Dedifferentiated amniotic fluid mesenchymal stem cell (primary cell): ENCODE measurements around the gene IL23A.

Experiments
- DNase-seq: peaks from one replicate; pipeline ENCODE4 v3.0.0-alpha.2; 2016; ENCODE audit errors: extremely low spot score

The IL23A gene

GRCh38 chr12:56361487-56362129 lies 22.9 kb downstream of the IL23A start:
- DNase-seq = no peak

GRCh38 chr12:56362130-56363059 lies 23.7 kb downstream of the IL23A start, which contains the start of gene APOF:
APOF (minus strand) TSS chr12:56362857; CDS start chr12:56362745, 112 bp downstream.
- no peak for DNase-seq

GRCh38 chr12:56366948-56367347 lies 28.3 kb downstream of the IL23A start:
- no peak for DNase-seq

DNA sequence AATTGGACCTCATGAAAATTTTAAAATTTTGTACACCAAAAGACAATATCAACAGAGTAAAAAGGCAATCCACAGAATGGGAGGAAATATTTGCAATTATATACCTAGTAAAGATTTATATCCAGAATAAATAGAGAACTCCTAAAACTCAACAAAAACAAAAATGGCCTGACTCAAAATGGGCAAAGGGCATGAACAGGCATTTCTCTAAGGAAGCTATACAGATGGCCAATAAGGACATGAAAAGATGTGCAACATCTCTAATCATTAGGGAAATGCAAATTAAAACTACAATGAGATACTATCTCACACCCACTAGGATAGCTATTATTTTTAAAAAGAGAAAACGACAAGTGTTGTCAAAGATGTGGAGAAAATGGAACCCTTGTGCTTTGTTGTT lies 34.8 kb downstream of the IL23A start:
- DNase-seq = no peak

DNA sequence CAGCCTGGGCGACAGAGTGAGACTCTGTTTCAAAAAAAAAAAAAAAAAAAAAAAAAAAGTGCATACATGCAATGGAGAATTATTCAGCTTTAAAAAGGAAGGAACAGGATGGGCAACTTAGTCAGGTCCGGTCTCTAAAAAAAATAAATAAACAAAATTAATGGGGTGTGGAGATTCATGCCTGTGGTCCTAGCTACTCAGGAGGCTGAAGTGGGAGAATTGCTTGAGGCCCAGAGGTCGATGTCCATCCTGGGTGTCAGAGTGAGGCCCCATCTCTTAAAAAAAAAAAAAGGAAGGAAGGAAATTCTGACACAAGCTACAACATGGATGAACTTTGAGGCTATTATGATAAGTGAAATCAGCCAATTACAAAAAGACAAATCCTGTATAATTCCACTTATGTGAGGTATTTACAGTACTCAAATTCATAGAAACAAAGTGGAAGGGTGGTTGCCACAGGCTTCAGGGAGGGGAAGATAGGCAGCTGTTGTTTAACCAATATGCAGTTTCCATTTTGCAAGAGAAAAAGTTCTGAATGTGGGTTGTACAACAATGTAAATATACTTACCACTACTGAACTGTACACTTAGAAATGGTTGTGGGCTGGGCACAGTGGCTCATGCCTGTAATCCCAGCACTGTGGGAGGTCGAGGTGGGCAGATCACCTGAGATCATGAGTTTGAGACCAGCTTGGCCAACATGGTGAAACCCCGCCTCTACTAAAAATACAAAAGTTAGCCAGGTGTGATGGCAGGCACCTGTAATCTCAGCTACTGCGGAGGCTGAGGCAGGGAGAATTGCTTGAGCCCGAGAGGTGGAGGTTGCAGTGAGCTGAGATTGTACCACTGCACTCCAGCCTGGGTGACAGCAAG lies 36.3 kb downstream of the IL23A start:
- no peak for DNase-seq

DNA sequence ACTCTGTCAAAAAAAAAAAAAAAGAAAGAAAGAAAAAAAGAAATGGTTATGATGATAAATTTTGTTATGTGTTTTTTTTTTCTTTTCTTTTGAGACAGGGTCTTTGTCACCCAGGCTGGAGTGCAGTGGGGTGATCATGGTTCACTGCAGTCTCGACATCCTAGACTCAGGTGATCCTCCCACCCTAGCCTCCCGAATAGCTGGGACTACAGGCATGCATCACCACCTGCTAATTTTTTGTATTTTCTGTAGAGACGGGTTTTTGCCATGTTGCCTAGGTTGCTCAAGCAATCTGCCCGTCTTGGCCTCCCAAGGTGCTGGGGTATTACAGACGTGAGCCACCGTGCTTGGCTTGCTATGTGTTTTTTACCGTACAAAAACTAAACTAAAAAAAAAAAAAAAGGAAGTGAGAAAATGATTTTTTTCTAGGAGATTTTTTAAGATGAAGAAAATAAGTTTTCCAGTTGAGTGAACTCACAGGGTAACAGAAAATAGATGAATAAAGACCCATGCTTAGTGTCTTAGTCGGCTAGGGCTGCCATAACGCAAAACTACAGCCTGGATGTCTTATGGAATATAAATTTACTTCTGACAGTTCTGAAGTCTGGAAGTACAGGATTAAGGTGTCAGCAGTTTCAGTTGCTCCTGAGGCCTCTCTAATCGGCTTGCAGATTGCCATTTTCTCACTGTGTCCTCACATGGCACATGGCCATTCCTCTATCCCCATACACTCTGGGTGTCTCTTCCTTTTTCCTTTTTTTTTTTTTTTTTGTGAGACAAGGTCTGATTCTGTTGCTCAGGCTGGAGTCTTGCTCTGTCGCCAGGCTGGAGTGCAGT lies 37.1 kb downstream of the IL23A start:
- no peak for DNase-seq

- DNase-seq = no peak
Measured at GRCh38 chr12:56377310-56377988, 38.8 kb downstream of the IL23A start.

- no peak for DNase-seq
Measured at GRCh38 chr12:56377989-56378316, 39.3 kb downstream of the IL23A start.

DNA sequence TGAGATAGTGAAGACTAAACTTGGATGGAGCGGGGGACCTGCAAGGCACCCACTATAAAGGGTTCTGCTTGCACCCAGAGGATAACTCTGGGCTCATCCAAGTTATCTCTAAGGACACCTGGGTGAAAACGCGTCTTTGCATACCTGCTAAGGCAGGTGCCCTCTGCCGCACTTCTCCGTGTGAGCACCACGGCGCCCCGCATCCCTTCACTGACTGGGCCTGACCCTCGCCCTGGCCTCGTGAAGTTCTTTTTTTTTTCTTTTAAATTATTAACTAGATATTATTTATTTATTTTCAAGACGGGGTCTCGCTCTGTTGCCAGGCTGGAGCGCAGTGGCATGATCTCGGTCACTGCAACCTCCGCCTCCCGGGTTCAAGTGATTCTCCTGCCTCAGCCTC lies 43.9 kb downstream of the IL23A start:
- no peak for DNase-seq

DNA sequence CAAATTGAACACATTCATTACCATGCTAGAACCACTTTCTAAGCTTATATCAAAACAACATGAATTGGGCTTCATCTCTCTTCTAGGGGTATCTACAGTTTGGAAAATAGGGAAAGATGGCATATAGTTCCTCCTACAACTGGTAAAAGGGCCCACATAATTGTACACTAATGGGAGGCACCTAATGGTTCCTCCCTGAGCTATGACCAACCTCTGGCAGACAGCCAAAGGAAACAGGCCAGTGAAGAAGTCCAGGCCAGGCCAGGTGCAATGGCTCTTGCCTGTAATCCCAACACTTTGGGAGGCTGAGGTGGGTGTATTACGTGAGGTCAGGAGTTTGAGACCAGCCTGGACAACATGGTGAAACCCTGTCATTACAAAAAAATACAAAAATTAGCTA lies 47.2 kb downstream of the IL23A start:
- DNase-seq = no peak

GRCh38 chr12:56387152-56387736 lies 48.6 kb downstream of the IL23A start:
- peak; percentile 40 for DNase-seq

DNA sequence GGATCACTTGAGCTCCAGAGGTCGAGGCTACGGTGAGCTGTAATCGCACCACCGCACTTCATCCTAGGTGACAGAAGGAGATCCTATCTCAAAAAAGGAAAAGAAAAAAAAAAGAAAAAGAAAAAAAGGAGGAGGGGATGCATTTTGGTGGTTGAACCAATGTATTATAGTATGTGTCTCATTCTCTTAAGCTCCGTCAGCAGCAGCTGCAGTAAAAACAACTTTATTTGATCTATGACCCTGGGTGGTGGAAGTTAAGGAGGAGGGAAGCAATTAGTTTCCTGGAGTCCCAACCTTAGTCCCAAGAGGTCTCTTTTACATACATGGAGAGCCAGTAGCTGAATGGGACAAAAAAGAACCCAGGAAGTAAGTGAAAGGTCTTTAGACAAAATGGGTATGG lies 50.7 kb downstream of the IL23A start:
- DNase-seq = peak; percentile 5
